DMS153 (cell line): Measurements from ENCODE around the gene SOCS6.
"Not testable (repeated sequence)": the region's sequence is repeated elsewhere in the genome, so short reads cannot be mapped to it uniquely, and the experiment has no call there.

ENCODE experiments used
- DNase-seq: peaks from one replicate; lab custom pipeline; 2025; lab: John Stamatoyannopoulos, UW

Gene SOCS6

DNA sequence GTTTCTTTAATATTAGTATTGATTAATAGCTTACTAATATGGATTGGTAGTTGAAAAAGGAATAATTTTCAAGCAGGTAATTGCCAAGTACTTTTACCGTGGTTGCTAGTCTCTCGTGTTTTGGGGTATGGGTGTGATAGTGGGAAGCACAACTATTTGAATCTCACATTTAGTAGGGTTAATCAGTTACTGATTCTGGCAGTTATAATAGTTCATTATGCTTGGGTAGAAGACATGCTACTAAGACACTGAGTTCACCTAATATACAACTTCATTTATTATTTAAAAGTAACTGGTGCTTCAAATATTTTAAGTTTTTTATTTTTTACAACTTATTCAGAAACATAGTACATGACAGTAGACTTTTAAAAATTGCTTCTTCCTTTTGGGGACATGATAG lies 33.5 kb downstream of the SOCS6 start:
- DNase-seq, result no peak

GRCh38 chr18:70322928-70323327 lies 34.1 kb downstream of the SOCS6 start:
- no peak for DNase-seq

DNA sequence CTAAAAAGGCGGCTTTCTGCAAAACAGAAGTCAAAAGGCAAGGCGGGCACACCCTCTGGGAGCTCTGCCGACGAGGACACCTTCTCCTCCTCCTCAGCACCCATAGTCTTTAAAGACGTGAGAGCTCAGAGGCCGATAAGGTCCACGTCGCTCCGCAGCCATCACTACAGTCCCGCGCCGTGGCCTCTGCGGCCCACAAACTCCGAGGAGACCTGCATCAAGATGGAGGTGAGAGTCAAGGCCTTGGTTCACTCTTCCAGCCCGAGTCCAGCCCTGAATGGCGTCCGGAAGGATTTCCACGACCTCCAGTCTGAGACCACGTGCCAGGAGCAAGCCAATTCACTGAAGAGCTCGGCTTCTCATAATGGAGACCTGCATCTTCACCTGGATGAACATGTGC lies 36.1 kb downstream of the SOCS6 start:
- no peak for DNase-seq

DNA sequence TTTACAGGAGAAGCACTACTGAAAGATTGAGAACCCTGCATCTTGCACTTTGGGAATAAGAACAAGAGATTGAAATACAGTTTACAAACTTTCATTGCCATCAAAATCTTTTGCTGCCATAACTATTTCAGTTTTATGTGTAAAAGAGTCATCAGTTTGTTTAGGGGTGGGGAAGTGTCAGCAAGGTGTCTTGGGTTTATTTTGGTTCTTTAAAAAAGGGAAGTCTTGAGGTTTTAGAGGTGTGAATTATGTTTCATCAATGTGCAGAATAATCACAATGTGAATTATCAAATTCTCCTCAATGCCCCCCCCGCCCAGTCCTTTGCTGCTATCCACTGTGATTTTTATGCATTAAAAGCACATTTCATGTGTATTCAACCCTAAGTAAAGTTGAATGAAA lies 37.4 kb downstream of the SOCS6 start:
- DNase-seq, result no peak

- DNase-seq, result no peak
Measured at GRCh38 chr18:70328169-70328568, 39.3 kb downstream of the SOCS6 start.

GRCh38 chr18:70329071-70329470 lies 40.2 kb downstream of the SOCS6 start:
- DNase-seq, result no peak

DNA sequence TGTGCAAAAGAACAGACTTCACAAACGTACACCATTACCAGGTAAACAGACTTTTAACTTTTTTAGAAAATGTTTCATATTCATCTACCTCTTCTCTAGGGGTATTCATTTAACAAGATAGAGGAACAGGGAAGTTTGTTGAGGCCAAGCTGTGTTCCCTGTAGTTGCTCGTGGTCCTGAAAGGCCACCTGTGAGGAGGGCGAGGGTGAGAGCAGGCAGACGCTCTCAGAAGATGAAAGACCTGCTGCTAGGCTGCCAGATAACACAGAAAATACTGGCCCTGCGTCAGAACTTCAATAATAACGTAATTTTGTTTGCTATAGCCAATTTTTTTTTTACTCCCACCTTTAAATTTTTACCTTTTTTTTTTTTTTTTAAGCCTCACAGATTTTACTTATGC lies 42.0 kb downstream of the SOCS6 start:
- no peak for DNase-seq

GRCh38 chr18:70331456-70332097 lies 42.7 kb downstream of the SOCS6 start:
- no peak for DNase-seq

DNA sequence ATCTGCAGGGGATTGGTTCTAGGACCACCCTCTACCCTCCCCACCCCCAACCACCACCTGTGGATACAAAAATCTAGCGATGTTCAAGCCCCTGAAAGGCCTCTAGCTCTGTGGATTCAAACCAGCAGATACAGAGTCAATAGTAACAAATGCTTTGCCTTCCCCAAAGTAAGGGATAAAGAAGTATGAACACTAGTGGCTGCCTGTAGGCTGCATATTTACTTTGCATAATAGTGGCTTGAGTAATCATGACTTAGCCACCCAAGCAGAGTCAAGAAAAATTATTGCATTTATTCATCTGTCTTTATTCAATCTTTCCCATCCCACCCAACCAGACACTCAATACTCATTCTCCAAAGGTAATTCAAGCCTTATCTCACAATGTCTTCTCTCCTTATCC lies 43.8 kb downstream of the SOCS6 start:
- no peak for DNase-seq

DNA sequence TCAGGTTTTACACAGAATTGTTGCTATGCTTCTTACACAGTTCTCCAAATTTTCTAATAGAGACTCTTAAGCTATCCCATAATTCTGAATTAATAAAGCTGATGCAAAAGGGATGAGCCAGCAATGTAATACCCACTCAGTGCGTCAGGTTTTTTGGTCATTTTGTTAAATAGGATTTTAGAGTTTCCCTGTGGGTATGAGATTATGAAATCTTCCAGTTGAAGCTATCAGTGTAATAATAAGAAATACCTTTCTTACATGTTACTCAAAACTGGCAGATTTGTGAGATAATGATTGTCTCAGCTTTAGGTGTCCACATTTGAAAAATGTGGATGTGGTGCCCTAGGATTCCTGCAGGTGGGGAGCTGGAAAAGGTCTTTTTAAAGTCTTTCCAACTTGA lies 44.5 kb downstream of the SOCS6 start:
- no peak for DNase-seq

GRCh38 chr18:70333757-70334156 lies 44.9 kb downstream of the SOCS6 start:
- no peak for DNase-seq

DNA sequence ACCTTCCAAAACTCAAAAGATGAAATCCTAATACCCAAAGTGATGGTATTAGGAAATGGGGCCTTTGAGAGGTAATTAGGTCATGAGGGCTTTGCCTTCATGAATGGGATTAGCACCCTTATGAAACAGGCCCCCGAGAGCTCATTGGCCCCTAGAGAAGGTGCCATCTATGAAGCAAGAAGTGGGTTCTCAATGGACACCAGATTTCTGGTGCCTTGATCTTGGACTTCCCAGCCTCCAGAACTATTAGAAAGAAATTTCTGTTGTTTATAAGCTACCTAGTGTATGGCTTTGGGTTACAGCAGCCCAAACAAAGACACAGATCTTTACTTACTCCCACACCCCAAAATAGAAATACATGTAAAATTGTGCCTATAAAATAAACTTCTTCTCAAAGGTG lies 45.4 kb downstream of the SOCS6 start:
- no peak for DNase-seq

- DNase-seq, result no peak
Measured at GRCh38 chr18:70334728-70335329, 46.0 kb downstream of the SOCS6 start.

- no peak for DNase-seq
Measured at GRCh38 chr18:70335892-70336726, 47.3 kb downstream of the SOCS6 start.

DNA sequence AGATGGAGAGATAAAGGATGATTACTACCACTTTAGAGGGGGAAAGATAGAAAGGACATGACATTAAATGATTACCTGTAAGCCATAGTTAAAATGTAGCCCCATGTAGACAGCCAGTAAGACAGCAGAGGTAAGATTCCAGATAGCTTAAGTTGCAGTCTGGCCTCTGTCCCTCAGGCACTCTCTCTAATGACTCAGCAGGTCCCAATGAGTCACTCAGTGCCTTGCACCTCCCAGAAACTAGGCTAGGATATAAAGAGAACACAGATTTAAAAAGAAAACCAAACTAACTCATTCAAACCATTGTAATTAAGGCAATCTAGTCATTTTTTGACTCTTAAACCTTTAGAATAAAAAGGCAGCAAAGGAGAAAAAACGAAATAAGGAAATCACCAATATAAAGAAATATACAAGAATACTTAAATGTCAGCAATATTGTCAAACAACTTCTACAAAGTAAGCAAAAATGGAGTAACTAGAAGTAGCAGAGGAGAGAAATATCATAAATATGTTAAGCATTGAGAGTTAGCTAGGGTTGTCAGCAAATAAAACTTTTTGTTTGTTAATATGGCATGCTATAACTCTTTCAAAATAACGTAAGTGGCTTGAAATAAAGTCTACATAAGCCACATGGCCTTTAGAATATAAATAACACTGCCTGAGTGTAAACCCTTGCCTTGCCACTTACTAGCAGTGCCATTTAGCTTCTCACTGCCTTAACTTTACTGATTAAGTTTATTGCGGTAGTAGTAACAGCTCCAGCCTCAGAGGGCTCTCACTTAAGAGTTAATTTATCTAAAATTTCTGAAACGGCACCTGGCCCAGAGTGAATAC lies 48.5 kb downstream of the SOCS6 start:
- DNase-seq, result no peak

GRCh38 chr18:70338890-70339289 lies 50.0 kb downstream of the SOCS6 start:
- DNase-seq, result no peak

DNA sequence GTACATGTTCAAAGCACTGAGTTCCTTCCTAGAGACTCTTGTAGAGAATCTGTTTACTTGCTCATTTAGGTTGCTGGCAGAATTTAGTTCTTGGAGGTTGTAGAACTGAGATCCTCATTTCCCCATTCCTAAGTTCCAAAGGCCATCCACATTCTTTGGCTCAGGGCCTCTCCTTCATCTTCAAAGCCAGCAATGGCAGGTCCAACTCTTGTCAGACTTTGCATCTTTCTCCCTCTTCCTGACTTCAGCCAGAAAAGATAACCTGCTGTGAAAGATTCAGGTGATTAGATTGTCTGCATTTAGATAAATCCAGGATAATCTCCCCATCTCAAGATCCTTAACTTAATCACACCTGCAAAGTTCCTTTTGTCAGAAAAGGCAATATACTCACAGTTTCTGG lies 51.1 kb downstream of the SOCS6 start:
- no peak for DNase-seq

- DNase-seq, result not testable (repeated sequence)
Measured at GRCh38 chr18:70348481-70348880, 59.6 kb downstream of the SOCS6 start.

GRCh38 chr18:70349316-70349715 lies 60.5 kb downstream of the SOCS6 start:
- no peak for DNase-seq

DNA sequence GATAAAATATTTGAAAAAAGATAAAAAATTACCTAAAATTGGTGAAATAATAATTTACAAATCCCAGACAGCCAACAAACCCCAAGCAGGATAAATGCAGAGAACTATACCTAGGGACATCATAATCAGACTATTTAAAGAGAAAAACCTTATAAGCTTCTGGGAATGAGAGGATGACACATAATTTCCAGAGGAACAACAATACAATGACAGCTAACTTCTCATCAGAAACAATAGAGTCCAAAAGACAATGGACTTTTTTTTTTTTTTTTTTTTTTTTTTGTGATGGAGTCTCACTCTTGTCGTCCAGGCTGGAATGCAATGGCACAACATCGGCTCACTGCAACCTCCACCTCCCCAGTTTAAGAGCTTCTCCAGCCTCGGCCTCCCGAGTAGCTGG lies 65.2 kb downstream of the SOCS6 start:
- DNase-seq, result no peak

- DNase-seq, result no peak
Measured at GRCh38 chr18:70354771-70355170, 65.9 kb downstream of the SOCS6 start.

DNA sequence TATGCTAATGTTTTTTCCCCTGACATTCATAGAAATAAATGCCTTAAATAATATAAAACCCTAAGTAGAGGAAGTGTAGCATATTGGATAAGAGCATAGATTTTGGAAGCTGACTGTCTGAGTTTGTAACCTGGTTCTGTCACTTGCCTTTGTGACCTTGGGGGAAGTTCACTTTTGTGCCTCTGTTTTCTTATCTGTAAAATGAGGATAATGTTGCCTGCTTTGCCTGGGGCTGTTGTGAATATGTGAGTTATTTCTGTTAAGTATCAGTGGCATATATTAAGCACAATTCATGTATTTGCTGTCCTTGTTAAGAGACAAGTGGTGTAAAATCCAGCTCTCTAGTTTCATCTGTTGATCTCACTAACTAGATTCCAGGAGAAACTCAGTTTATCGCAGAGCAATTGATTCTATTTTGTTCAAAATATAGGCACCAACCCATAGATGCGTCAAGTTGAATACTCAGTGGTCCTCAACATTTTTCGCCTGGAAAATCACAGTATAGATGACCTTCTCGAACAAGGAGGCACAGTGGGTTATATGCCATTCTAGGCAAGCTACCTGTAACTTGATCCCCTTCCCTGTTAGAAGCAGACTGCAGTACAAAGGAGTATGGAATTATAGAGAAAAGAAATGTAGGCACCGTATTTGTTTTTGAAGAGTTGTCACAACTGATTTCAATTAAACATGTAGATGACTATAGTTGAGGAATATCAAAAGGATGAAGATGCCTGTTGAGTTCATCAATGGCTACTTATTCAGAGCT lies 67.0 kb downstream of the SOCS6 start:
- no peak for DNase-seq
